Measurements from ENCODE around the gene WDR55.
A peak's percentile ranks its signal among the peaks of the same experiment; 100 is the strongest.

WDR55 gene

GRCh38 chr5:140677947-140678346 is 13.2 kb downstream of the WDR55 start:
- no peak for DNase-seq (ENCODE audit: low read depth)
- TF ChIP-seq CTCF (conservative IDR thresholded peaks at IDR 0.05; ENCODE audit: low read depth, low read length), result no peak
- H3K4me3 ChIP-seq (ENCODE audit: low read depth, low read length), result no peak overlapping the region

- no peak for DNase-seq (ENCODE audit: low read depth)
- no peak overlapping the region for H3K4me3 ChIP-seq (ENCODE audit: low read depth, low read length)
- TF ChIP-seq CTCF (conservative IDR thresholded peaks at IDR 0.05; ENCODE audit: low read depth, low read length), result no peak
Measured at GRCh38 chr5:140678993-140679392, 14.3 kb downstream of the WDR55 start.

GRCh38 chr5:140690376-140690932 is 25.8 kb downstream of the WDR55 start:
- DNase-seq (ENCODE audit: low read depth), result no peak
- no peak for TF ChIP-seq CTCF (conservative IDR thresholded peaks at IDR 0.05; ENCODE audit: low read depth, low read length)
- H3K4me3 ChIP-seq (ENCODE audit: low read depth, low read length), result peak overlapping the region; percentile 93

- DNase-seq (ENCODE audit: low read depth), result peak; percentile 94
- H3K4me3 ChIP-seq (ENCODE audit: low read depth, low read length), result peak within 1 kb of the TSS; percentile 93
- TF ChIP-seq CTCF (conservative IDR thresholded peaks at IDR 0.05; ENCODE audit: low read depth, low read length), result no peak
Measured at GRCh38 chr5:140690941-140691924, 26.5 kb downstream of the WDR55 start, which contains the start of the genes HARS1 and HARS2. Gene HARS1 (minus strand): TSS chr5:140691370. CDS start chr5:140691304, 66 bp downstream. Gene HARS2 (plus strand): TSS chr5:140691455. CDS start chr5:140691649, 194 bp downstream.

GRCh38 chr5:140694276-140694675 is 29.6 kb downstream of the WDR55 start:
- TF ChIP-seq CTCF (conservative IDR thresholded peaks at IDR 0.05; ENCODE audit: low read depth, low read length), result no peak
- peak; percentile 68 for DNase-seq (ENCODE audit: low read depth)
- no peak overlapping the region for H3K4me3 ChIP-seq (ENCODE audit: low read depth, low read length)

- no peak for DNase-seq (ENCODE audit: low read depth)
- TF ChIP-seq CTCF (conservative IDR thresholded peaks at IDR 0.05; ENCODE audit: low read depth, low read length), result no peak
- no peak overlapping the region for H3K4me3 ChIP-seq (ENCODE audit: low read depth, low read length)
Measured at GRCh38 chr5:140696891-140697492, 32.3 kb downstream of the WDR55 start.
